Left forelimb (tissue), 1 donor: ENCODE results near the gene DNMT3A.

Experiments used
- DNase-seq: peaks from one replicate; pipeline ENCODE4 v3.0.0-alpha.2; 2018; ENCODE audit warnings: low spot score

Gene DNMT3A

GRCh38 chr2:25304826-25305596 is 36.7 kb downstream of the DNMT3A start:
- DNase-seq, result no peak

GRCh38 chr2:25304321-25304720 is 37.4 kb downstream of the DNMT3A start:
- no peak for DNase-seq

- no peak for DNase-seq
These were observed 38.0 kb downstream of the DNMT3A start for GRCh38 chr2:25303633-25304236.

GRCh38 chr2:25302758-25303375 is 38.9 kb downstream of the DNMT3A start:
- DNase-seq, result no peak

GRCh38 chr2:25301453-25302352 is 40.0 kb downstream of the DNMT3A start:
- DNase-seq, result no peak

GRCh38 chr2:25300001-25300400 is 41.7 kb downstream of the DNMT3A start:
- DNase-seq, result no peak

- DNase-seq, result no peak
These were observed 42.8 kb downstream of the DNMT3A start for GRCh38 chr2:25298776-25299431.

- DNase-seq, result no peak
These were observed 44.0 kb downstream of the DNMT3A start for GRCh38 chr2:25297738-25298137.

- no peak for DNase-seq
These were observed 46.1 kb downstream of the DNMT3A start for GRCh38 chr2:25295621-25296020.

- DNase-seq, result no peak
These were observed 46.9 kb downstream of the DNMT3A start for GRCh38 chr2:25294573-25295462.

- DNase-seq, result no peak
These were observed 47.7 kb downstream of the DNMT3A start for GRCh38 chr2:25293958-25294562.

- DNase-seq, result no peak
These were observed 48.6 kb downstream of the DNMT3A start for GRCh38 chr2:25293145-25293544.

- no peak for DNase-seq
These were observed 49.3 kb downstream of the DNMT3A start for GRCh38 chr2:25292408-25292807.

GRCh38 chr2:25290811-25291495 is 50.8 kb downstream of the DNMT3A start:
- DNase-seq, result peak; percentile 84

- DNase-seq, result no peak
These were observed 54.8 kb downstream of the DNMT3A start for GRCh38 chr2:25286723-25287483.

- no peak for DNase-seq
These were observed 55.7 kb downstream of the DNMT3A start for GRCh38 chr2:25286025-25286400.

- no peak for DNase-seq
These were observed 56.3 kb downstream of the DNMT3A start for GRCh38 chr2:25285265-25286024.

GRCh38 chr2:25284756-25285155 is 57.0 kb downstream of the DNMT3A start:
- DNase-seq, result no peak
